H1 (cell line): ENCODE data around the gene TNRC6A. TPM values are rescaled to one million over a fixed set of nuclear protein-coding genes. Genes with fewer than 3 reads are reported as not detected.

ENCODE experiments used
- CHD7 ChIP-seq: fragments of 300-600 bp; sonication (generic); IDR thresholded peaks from 2 replicates; pipeline ENCODE4 v1.7.1; 2012; ENCODE audit warnings: low read length, moderate library complexity, mild to moderate bottlenecking, inconsistent platforms; ENCODE audit not compliant: insufficient replicate concordance
- EZH2 ChIP-seq: fragments of 200-600 bp; sonication (generic); IDR thresholded peaks from 2 replicates; pipeline ENCODE4 v1.7.1; 2012; ENCODE audit warnings: low read depth, mild to moderate bottlenecking, moderate library complexity, low read length, inconsistent platforms; ENCODE audit not compliant: severe bottlenecking
- GTF2F1 ChIP-seq: IDR thresholded peaks from 2 replicates; pipeline ENCODE4 v1.6.1; 2012; ENCODE audit warnings: low read depth, low read length, improper control_type of control experiment, borderline replicate concordance
- SUZ12 ChIP-seq: fragments of 200-600 bp; sonication (generic); IDR thresholded peaks from 2 replicates; pipeline ENCODE4 v1.6.1; 2012; ENCODE audit warnings: mild to moderate bottlenecking, inconsistent platforms, low read length, moderate library complexity, mixed read lengths
- polyA plus RNA-seq, 7 experiments: library from polyadenylated mRNA; depleted of rRNA in 3 of 7; stranded (reverse) in 5 of 7; unstranded in 2 of 7; fragments of >200 nt in 5 of 7; fragments of 200-250 nt in 2 of 7; gene quantifications; 1 replicate in 5 of 7; 2 replicates in 1 of 7; 4 replicates in 1 of 7; pipeline versions ENCODE4 v1.2.1 to v1.2.3, GENCODE V29; 2011 to 2013; ENCODE audit warnings: missing spikeins in 2 of 7, mixed read lengths in 2 of 7
- total RNA-seq: library from RNA; stranded (reverse); fragmentation: NEBNext Ultra II Directional; extraction: Animal tissue kit (Norgen Biotek cat#: 25700); gene quantifications from 2 replicates; pipeline ENCODE4 v1.2.1, GENCODE V29; 2021

TNRC6A gene
- total and polyA plus RNA-seq, 2 of the 8 experiments (the other 6 are each of a cell fraction or from before 2014, with no cell fraction given) = 67.6 to 103 TPM

DNA sequence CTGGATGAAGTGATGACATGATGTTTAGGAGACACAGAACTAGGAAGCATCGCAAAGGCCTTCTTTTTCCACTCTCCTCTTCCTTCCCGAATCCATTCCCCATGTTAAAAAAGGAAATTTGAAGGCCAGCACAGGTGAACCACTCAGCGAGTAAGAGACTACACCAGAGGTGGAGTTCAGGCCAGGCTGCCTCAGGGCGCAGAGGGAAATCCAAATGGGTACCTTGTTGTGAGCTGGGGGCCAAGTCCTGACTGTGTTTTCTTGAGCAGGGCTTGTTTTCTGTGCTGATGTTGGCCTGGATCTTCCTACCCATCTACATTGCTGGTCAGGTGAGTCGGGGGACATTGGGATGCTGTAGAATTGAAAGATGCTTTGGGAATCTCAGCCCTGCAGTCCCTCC lies 142.4 kb downstream of the TNRC6A start (continued):
- TF ChIP-seq CHD7 (no peak), EZH2 (no peak), SUZ12 (no peak), GTF2F1 (no peak)
